Stimulated activated CD4-positive, alpha-beta T cell treated with anti-CD3 and anti-CD28 coated beads, Interleukin-4, amount 100 ng/mL, for 4 hours (primary cell): Measurements from ENCODE around the gene LRRC15.
A peak's percentile ranks its signal among the peaks of the same experiment; 100 is the strongest.

Source experiments
- DNase-seq, 2 experiments: peaks; one replicate each; pipeline ENCODE4 v3.0.0-alpha.2; 2020

LRRC15 gene

GRCh38 chr3:194330160-194330559 is 39.4 kb downstream of the LRRC15 start:
- DNase-seq: no peak

- DNase-seq: no peak
Measured at GRCh38 chr3:194329583-194329965, 40.0 kb downstream of the LRRC15 start.

GRCh38 chr3:194328942-194329582 is 40.5 kb downstream of the LRRC15 start:
- no peak for DNase-seq

GRCh38 chr3:194328053-194328657 is 41.4 kb downstream of the LRRC15 start:
- no peak for DNase-seq

- no peak for DNase-seq
Measured at GRCh38 chr3:194327218-194328052, 42.1 kb downstream of the LRRC15 start.

GRCh38 chr3:194326968-194327217 is 42.6 kb downstream of the LRRC15 start:
- DNase-seq: no peak

- no peak for DNase-seq
Measured at GRCh38 chr3:194326192-194326967, 43.2 kb downstream of the LRRC15 start.

- DNase-seq: no peak
Measured at GRCh38 chr3:194325424-194326153, 44.0 kb downstream of the LRRC15 start.

- DNase-seq: no peak
Measured at GRCh38 chr3:194324823-194325327, 44.7 kb downstream of the LRRC15 start.

GRCh38 chr3:194323785-194324735 is 45.5 kb downstream of the LRRC15 start:
- DNase-seq: peak in 1 of 2 experiments; percentile 36

- no peak for DNase-seq
Measured at GRCh38 chr3:194322678-194323211, 46.8 kb downstream of the LRRC15 start.

- no peak for DNase-seq
Measured at GRCh38 chr3:194321693-194322640, 47.6 kb downstream of the LRRC15 start.

- no peak for DNase-seq
Measured at GRCh38 chr3:194320744-194321243, 48.7 kb downstream of the LRRC15 start.

GRCh38 chr3:194320100-194320499 is 49.4 kb downstream of the LRRC15 start:
- DNase-seq: no peak

GRCh38 chr3:194318511-194319161 is 50.9 kb downstream of the LRRC15 start:
- no peak for DNase-seq

- no peak for DNase-seq
Measured at GRCh38 chr3:194316918-194317317, 52.6 kb downstream of the LRRC15 start.

GRCh38 chr3:194315965-194316361 is 53.6 kb downstream of the LRRC15 start:
- DNase-seq: no peak

- peak; percentile 74 to 85 for DNase-seq
Measured at GRCh38 chr3:194315088-194315964, 54.2 kb downstream of the LRRC15 start.
